ENCODE data around the gene IMPDH1. TPM values are rescaled to one million over a fixed set of nuclear protein-coding genes. Genes with fewer than 3 reads are reported as not detected.

Gene IMPDH1
- total RNA-seq = 52.0 and 69.3 TPM in 2 replicates

GRCh38 chr7:128409596-128410450 is at the start of gene IMPDH1:
IMPDH1 (minus strand) TSS chr7:128409982; CDS start chr7:128409901, 81 bp downstream.

DNA sequence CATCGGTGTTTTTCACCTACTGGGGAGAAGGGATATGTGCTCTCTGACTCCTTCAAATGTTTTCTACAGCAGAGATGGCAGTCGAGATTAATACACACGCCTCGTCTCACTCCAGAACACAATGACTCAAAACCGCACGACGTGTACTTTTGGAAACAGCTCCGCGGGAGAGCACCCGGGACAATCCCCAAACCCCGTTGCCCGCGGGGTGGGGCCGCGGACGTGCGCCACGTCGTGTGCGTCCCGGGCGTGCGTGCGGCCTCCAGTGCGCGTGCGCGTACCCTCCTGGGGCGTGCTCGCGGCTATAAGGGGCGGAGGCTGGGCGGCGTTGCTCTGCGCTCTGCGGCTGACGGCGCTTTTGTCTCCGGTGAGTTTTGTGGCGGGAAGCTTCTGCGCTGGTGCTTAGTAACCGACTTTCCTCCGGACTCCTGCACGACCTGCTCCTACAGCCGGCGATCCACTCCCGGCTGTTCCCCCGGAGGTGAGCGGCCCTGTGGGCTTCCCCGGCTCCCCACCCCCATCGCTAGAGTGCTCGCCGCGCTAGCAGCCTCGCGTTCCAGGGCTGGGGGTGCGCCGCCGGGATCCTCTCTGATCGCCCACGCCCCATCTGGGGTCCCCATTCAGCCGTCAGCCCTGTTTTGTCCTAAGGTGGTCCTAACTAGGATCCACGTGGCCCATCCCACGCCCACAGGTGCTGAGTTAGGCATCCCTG is 45.9 kb upstream of the IMPDH1 start, which contains the start of gene HILPDA:
Gene HILPDA, plus strand, starts transcription at position 336 of the 712 bp plus-strand sequence. CDS start 1,391 bp downstream, outside the sequence.

DNA sequence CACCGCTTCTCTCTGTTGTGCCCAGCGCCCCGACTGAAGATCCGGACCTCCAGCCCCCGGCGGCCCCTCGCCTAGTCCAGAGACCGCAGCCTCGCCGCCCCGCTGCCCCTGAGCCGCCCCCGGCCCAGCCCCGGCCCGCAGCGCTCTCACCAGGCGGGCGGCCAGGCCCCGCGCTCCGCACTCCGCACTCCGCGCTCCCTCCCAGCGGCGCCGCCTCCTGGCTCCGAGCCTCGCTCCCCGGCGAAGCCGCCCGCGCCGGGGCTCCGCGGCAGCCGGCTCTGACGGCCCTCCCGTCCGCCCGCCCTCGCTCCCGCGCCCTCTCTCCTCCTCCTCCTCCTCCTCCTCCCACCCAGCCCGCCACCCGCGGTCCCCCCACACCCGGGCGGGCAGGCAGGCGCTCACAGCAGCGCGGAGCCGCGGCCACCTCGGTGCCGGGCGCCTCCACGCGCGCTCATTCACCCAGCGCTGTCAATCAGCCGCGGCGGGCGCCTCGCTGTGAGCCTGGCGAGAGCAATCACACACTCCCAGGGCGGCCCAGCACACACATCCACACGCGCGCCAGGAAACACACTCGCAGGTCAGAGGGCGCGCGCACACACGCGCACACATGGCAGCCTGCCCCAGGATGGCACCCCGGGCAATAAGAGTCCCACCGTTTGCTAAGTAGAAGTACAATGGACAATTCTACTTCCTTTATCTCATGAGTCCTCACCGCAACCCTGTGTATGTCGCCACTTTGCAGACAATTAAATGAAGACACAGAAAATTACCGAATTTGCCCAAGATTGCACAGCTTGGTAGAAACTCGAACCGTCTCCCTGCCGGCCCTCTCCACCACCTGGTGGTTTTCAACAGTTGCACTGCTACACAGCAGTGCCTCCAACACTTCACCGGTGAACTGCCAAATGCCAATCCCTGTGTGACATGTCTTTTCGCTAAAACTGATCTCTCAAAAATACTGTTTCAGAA is 48.1 kb downstream of the IMPDH1 start, which contains the start of gene PRRT4:
Gene PRRT4, minus strand, starts transcription at position 280 of the 969 bp plus-strand sequence.

GRCh38 chr7:128343554-128344430 is 66.0 kb downstream of the IMPDH1 start, which contains the start of gene RBM28:
RBM28 (minus strand) TSS chr7:128343908; CDS start chr7:128343793, 115 bp downstream.

Other genes with a start within 250 kb of the IMPDH1 start
- gene LEP, start 168.7 kb downstream of the IMPDH1 start, total RNA-seq = 0.12 TPM in 1 of 2 replicates, not detected in the other
- gene RBM28, start 66.1 kb downstream of the IMPDH1 start, total RNA-seq = 17.0 and 30.2 TPM in 2 replicates
- gene PRRT4, start 48.3 kb downstream of the IMPDH1 start, total RNA-seq = under 0.01 and 0.12 TPM in 2 replicates
- 14.2 and 19.5 TPM in 2 replicates for gene HILPDA, start 45.9 kb upstream of the IMPDH1 start, total RNA-seq
- gene METTL2B, start 66.8 kb upstream of the IMPDH1 start, total RNA-seq = 40.0 and 53.3 TPM in 2 replicates

Data from uterine smooth muscle cell (primary cell).